ENCODE data around the gene PPM1N.

DNA sequence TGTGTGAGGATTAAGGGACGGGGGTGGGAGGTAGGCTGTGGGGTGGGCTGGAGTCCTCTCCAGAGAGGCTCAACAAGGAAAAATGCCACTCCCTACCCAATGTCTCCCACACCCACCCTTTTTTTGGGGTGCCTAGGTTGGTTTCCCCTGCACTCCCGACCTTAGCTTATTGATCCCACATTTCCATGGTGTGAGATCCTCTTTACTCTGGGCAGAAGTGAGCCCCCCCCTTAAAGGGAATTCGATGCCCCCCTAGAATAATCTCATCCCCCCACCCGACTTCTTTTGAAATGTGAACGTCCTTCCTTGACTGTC lies 24.9 kb upstream of the PPM1N start:
- TF ChIP-seq, protein P1, sequence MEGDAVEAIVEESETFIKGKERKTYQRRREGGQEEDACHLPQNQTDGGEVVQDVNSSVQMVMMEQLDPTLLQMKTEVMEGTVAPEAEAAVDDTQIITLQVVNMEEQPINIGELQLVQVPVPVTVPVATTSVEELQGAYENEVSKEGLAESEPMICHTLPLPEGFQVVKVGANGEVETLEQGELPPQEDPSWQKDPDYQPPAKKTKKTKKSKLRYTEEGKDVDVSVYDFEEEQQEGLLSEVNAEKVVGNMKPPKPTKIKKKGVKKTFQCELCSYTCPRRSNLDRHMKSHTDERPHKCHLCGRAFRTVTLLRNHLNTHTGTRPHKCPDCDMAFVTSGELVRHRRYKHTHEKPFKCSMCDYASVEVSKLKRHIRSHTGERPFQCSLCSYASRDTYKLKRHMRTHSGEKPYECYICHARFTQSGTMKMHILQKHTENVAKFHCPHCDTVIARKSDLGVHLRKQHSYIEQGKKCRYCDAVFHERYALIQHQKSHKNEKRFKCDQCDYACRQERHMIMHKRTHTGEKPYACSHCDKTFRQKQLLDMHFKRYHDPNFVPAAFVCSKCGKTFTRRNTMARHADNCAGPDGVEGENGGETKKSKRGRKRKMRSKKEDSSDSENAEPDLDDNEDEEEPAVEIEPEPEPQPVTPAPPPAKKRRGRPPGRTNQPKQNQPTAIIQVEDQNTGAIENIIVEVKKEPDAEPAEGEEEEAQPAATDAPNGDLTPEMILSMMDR (IDR thresholded peaks at IDR 0.05), result no peak
- TF ChIP-seq POLR2A (IDR thresholded peaks at IDR 0.05), result no peak
